NCI-H526 treated with DMSO at 0.1 percent for 48 hours (cell line): ENCODE measurements around the gene PLEK.
"Not testable (repeated sequence)": the region's sequence is repeated elsewhere in the genome, so short reads cannot be mapped to it uniquely, and the experiment has no call there.

Source experiments
- DNase-seq: peaks from one replicate; lab custom pipeline; 2025; lab: John Stamatoyannopoulos, UW

The PLEK gene

GRCh38 chr2:68441994-68442322 lies 76.9 kb downstream of the PLEK start:
- no peak for DNase-seq

DNA sequence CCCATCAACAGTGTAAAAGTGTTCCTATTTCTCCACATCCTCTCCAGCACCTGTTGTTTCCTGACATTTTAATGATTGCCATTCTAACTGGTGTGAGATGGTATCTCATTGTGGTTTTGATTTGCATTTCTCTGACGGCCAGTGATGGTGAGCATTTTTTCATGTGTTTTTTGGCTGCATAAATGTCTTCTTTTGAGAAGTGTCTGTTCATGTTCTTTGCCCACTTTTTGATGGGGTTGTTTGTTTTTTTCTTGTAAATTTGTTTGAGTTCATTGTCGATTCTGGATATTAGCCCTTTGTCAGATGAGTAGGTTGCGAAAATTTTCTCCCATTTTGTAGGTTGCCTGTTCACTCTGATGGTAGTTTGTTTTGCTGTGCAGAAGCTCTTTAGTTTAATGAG lies 81.3 kb downstream of the PLEK start:
- DNase-seq: not testable (repeated sequence)
